ENCODE measurements around the gene PCSK1. TPM values are rescaled to one million over a fixed set of nuclear protein-coding genes. Genes with fewer than 3 reads are reported as not detected.

The PCSK1 gene
- total RNA-seq, 1 donor from 2014 or later: 13.6 TPM

DNA sequence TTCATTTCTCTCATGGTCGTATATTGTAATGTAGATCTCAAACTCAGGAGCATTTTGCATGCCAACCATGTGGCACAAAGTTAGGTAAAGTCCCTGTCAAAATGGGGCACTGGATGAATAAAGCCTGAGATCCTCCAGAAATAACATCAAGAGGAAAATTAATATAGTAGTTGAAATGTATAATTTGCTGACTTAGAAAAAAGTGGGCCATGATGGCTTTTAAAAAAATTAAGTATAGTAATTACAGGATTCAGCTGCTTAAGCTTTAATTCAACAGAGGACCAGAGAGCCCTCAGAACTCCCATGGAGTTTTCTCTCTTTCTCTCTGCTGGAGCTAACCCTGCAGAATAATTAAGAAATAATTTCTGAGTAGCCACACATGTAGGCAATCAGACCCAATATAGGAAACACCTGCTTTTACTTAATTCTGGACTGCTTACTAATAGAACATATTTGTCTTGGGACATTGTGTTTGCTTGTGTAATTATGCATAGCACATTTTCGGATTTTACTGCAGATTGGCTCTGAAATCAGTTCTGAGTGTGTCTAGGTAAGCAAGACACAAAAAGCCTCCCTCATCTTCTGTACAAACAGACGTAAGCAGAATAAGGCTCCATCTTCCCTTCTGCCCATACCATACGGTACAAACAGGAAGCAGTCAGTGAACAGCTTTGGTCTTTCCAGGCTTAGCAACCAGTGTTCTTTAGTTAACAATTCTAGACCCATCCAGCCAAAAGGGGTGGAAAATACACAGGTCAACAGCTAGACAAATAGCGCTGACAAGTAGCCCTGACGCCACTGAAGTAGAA is 26.5 kb upstream of the PCSK1 start:
- no peak overlapping the region for H3K27ac Mint-ChIP-seq
- H3K4me1 Mint-ChIP-seq (ENCODE audit: unreplicated experiment): no peaks in the 10 kb centered on the region
- H3K9me3 Mint-ChIP-seq: no peaks in the 10 kb centered on the region
- H3K27me3 Mint-ChIP-seq: peaks cover 12% of the 10 kb centered on the region
- no peak for TF ChIP-seq CTCF (conservative IDR thresholded peaks at IDR 0.05)
- no peaks in the 10 kb centered on the region for H3K36me3 Mint-ChIP-seq
- H3K4me3 Mint-ChIP-seq: no peak overlapping the region
- no peak for DNase-seq (ENCODE audit: extremely low spot score, unreplicated experiment)

GRCh38 chr5:96458176-96458575 is 25.1 kb upstream of the PCSK1 start:
- Mint-ChIP-seq H3K4me1 (ENCODE audit: unreplicated experiment) (no peaks in the 10 kb centered on the region), H3K9me3 (no peaks in the 10 kb centered on the region), H3K36me3 (no peaks in the 10 kb centered on the region), H3K27ac (no peak overlapping the region), H3K27me3 (peaks cover 12% of the 10 kb centered on the region), H3K4me3 (no peak overlapping the region)
- TF ChIP-seq CTCF (conservative IDR thresholded peaks at IDR 0.05): no peak
- no peak for DNase-seq (ENCODE audit: extremely low spot score, unreplicated experiment)

DNA sequence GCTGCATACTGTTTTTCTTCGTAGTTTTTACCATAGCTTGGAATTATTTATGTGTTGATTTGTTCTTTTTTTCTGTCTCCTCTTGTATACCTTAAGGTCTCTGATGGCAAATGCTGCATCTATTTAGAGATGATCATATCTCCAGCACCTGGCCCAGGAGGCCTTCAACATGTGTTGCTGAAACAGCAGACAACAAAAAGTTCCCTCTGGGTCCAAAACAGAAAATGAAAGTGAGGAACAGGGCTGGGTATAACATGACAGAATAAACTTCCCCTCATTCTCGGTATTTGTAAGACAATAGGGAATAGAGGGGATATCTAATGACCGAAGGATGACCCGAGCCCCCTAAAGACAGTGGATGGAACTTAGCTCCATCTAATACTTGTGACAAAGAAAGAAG is 22.7 kb upstream of the PCSK1 start:
- Mint-ChIP-seq H3K36me3 (no peaks in the 10 kb centered on the region), H3K27me3 (peaks cover 8% of the 10 kb centered on the region), H3K4me1 (ENCODE audit: unreplicated experiment) (no peaks in the 10 kb centered on the region), H3K4me3 (no peak overlapping the region), H3K9me3 (no peaks in the 10 kb centered on the region), H3K27ac (no peak overlapping the region)
- no peak for TF ChIP-seq CTCF (conservative IDR thresholded peaks at IDR 0.05)
- DNase-seq (ENCODE audit: extremely low spot score, unreplicated experiment): no peak

GRCh38 chr5:96453394-96453793 is 20.3 kb upstream of the PCSK1 start:
- no peak for DNase-seq (ENCODE audit: extremely low spot score, unreplicated experiment)
- H3K9me3 Mint-ChIP-seq: no peaks in the 10 kb centered on the region
- H3K36me3 Mint-ChIP-seq: no peaks in the 10 kb centered on the region
- peaks cover 10% of the 10 kb centered on the region for H3K27me3 Mint-ChIP-seq
- no peak overlapping the region for H3K27ac Mint-ChIP-seq
- no peaks in the 10 kb centered on the region for H3K4me1 Mint-ChIP-seq (ENCODE audit: unreplicated experiment)
- no peak for TF ChIP-seq CTCF (conservative IDR thresholded peaks at IDR 0.05)
- H3K4me3 Mint-ChIP-seq: no peak overlapping the region

GRCh38 chr5:96447949-96448348 is 14.9 kb upstream of the PCSK1 start:
- H3K4me3 Mint-ChIP-seq: no peak overlapping the region
- H3K36me3 Mint-ChIP-seq: no peaks in the 10 kb centered on the region
- H3K4me1 Mint-ChIP-seq (ENCODE audit: unreplicated experiment): no peaks in the 10 kb centered on the region
- no peak overlapping the region for H3K27ac Mint-ChIP-seq
- H3K27me3 Mint-ChIP-seq: peaks cover 34% of the 10 kb centered on the region
- no peak for TF ChIP-seq CTCF (conservative IDR thresholded peaks at IDR 0.05)
- no peaks in the 10 kb centered on the region for H3K9me3 Mint-ChIP-seq
- DNase-seq (ENCODE audit: extremely low spot score, unreplicated experiment): no peak

Data from type B pancreatic cell (in vitro differentiated cells).